Measurements from ENCODE around the gene TCP10L. TPM values are rescaled to one million over a fixed set of nuclear protein-coding genes. Genes with fewer than 3 reads are reported as not detected.

Gene TCP10L
- total and polyA plus RNA-seq, 2 of the 8 experiments (the other 6 are each of a cell fraction or from before 2014, with no cell fraction given), result 0.45 to 0.99 TPM

- no peak overlapping the region for H2AK5ac ChIP-seq (ENCODE audit: low read depth, low read length)
- H2BK15ac ChIP-seq (ENCODE audit: low read length), result no peak overlapping the region
- no peaks in the 10 kb centered on the region for H3K9me3 ChIP-seq (ENCODE audit: insufficient read depth in 2 of 2, low read depth in 1 of 2, low read length in 1 of 2)
- no peaks in the 10 kb centered on the region for H3K4me1 ChIP-seq (replicated peaks in 1 of 4; ENCODE audit: control insufficient read depth in 3 of 4, insufficient read depth in 4 of 4, low read length in 3 of 4)
- no peak overlapping the region for H3K4ac ChIP-seq (replicated peaks; ENCODE audit: insufficient read length, low read depth, low read length)
- H3K9ac ChIP-seq (replicated peaks in 1 of 4; ENCODE audit: extremely low read depth in 1 of 4, low read depth in 3 of 4, low read length in 3 of 4), result no peak overlapping the region
- no peaks in the 10 kb centered on the region for H3K23me2 ChIP-seq (ENCODE audit: low read depth, low read length)
- no peak overlapping the region for H4K5ac ChIP-seq (ENCODE audit: insufficient read length, low read depth, low read length)
- no peaks in the 10 kb centered on the region for H4K20me1 ChIP-seq (replicated peaks in 1 of 2; ENCODE audit: control insufficient read depth in 1 of 2, insufficient read depth in 2 of 2, low read length in 2 of 2)
- no peak overlapping the region for H3K4me2 ChIP-seq (ENCODE audit: insufficient read depth in 1 of 2, low read depth in 2 of 2, low read length in 2 of 2)
- H2AFZ ChIP-seq (ENCODE audit: low read length), result no peak overlapping the region
- no peaks in the 10 kb centered on the region for H3K79me2 ChIP-seq (ENCODE audit: control insufficient read depth in 1 of 2, insufficient read depth in 2 of 2, low read length in 2 of 2)
- H3K18ac ChIP-seq (ENCODE audit: extremely low read depth, low read length), result no peak overlapping the region
- DNase-seq (ENCODE audit: low read depth in 1 of 2, low spot score in 2 of 2) (no peak), FAIRE-seq (no peak)
- H2BK5ac ChIP-seq (ENCODE audit: low read depth, low read length), result no peak overlapping the region
- H3K14ac ChIP-seq (ENCODE audit: insufficient read length), result no peak overlapping the region
- H3K79me1 ChIP-seq (ENCODE audit: low read depth, low read length), result no peaks in the 10 kb centered on the region
- no peak overlapping the region for H4K8ac ChIP-seq (ENCODE audit: extremely low read depth, insufficient read depth, low read length)
- no peak overlapping the region for H2BK20ac ChIP-seq (ENCODE audit: low read length)
- H3K4me3 ChIP-seq (ENCODE audit: extremely low read depth in 1 of 4, insufficient read depth in 2 of 4, low read depth in 3 of 4, low read length in 4 of 4), result no peak overlapping the region
- 92% methylated on average over 6 of the region's 6 CpGs; no CpG with 5 or more reads in 1 of the 2 experiments for WGBS, 2 experiments (ENCODE audit: extremely low coverage in 1 of 2, insufficient coverage in 1 of 2, insufficient read length in 1 of 2, insufficient replicate concordance in 2 of 2, low coverage in 1 of 2, low lambda C conversion rate in 2 of 2, missing lambda C conversion rate in 1 of 2)
- H3K23ac ChIP-seq (ENCODE audit: insufficient read length), result no peak overlapping the region
- no peaks in the 10 kb centered on the region for H3K27me3 ChIP-seq (replicated peaks in 1 of 4; ENCODE audit: control insufficient read depth in 3 of 4, extremely low read depth in 1 of 4, insufficient read depth in 3 of 4, low read length in 3 of 4)
- CTCF ChIA-PET (ENCODE audit: partially characterized antibody), result interaction anchor here (1.8 kb wide), 1 partner anchor 14 kb away, joined by 5 read pairs; no protein-coding TSS in a partner anchor
- no peaks in the 10 kb centered on the region for H3K36me3 ChIP-seq (ENCODE audit: control insufficient read depth in 2 of 4, insufficient read depth in 4 of 4, low read length in 3 of 4)
- POLR2A ChIA-PET (ENCODE audit: partially characterized antibody), result no interaction called here
- H2BK12ac ChIP-seq (ENCODE audit: low read depth, low read length), result no peak overlapping the region
- H4K91ac ChIP-seq (replicated peaks; ENCODE audit: insufficient read length, low read length), result no peak overlapping the region
- no peak overlapping the region for H3K56ac ChIP-seq (replicated peaks; ENCODE audit: insufficient read length, low read depth, low read length)
- H3K27ac ChIP-seq (ENCODE audit: low read depth, low read length), result no peak overlapping the region
- no peak overlapping the region for H2BK120ac ChIP-seq (replicated peaks; ENCODE audit: low read depth, low read length)
- TF ChIP-seq CHD1 (IDR thresholded peaks at IDR 0.05; ENCODE audit: low read depth, low read length) (no peak), RBBP5 (IDR thresholded peaks at IDR 0.05; ENCODE audit: borderline replicate concordance, low read depth, low read length) (no peak), TAF1 (IDR thresholded peaks at IDR 0.05; ENCODE audit: low read depth, low read length) (no peak), USF2 (IDR thresholded peaks at IDR 0.05; ENCODE audit: low read length) (no peak), CBX8 (IDR thresholded peaks at IDR 0.05; ENCODE audit: borderline replicate concordance, low read depth, low read length) (no peak)
Measured at GRCh38 chr21:32545948-32546441, 39.3 kb downstream of the TCP10L start.

Data from H1 (cell line).